Brain pericyte (primary cell): Measurements from ENCODE around the gene EXOC1L.

ENCODE experiments used
- DNase-seq: peaks from one replicate; pipeline ENCODE4 v3.0.0-alpha.2; 2012; ENCODE audit warnings: low read depth, low spot score

The EXOC1L gene

GRCh38 chr4:55880652-55881280 is 61.2 kb downstream of the EXOC1L start:
- no peak for DNase-seq

DNA sequence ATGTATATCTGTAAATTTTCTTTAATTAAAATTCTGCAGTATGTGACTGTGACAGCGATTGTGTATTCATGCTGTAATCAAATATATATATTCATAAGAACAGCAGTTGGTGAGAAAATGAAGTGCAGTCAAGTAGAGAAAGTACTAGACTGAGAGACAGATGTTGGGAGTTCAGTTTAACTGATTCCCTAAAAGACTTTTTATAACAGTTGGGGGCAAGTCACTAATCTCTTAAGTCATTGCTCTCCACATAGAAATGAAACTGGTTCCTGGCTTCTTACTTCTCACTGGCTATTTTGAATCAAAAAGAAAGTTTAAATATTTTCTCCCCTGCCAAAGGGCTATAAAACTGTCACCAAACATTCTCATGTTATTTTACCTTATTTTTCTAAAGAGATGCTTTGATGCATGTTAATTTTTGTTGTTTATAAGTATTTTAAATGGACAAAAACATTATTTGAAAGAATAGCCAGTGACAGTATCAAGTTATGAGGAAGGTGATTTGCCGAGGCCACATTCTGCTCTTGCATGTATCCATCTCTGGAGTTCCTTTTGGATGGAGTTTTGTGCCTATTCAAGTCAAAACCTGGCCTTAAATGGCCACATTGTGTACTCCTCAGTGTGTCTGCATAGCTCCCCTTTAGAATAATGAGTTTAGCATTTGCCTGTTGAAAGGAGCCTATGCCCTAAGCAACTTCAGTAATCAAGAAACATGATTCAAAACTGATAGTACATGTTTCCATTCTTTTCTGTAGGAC is 64.7 kb downstream of the EXOC1L start:
- no peak for DNase-seq

- no peak for DNase-seq
These were observed 65.2 kb downstream of the EXOC1L start for GRCh38 chr4:55884851-55885219.
